Trophoblast cell (in vitro differentiated cells and primary cell): ENCODE measurements around the gene RPA3.
A peak's percentile ranks its signal among the peaks of the same experiment; 100 is the strongest.

Source experiments
- DNase-seq, 2 donors: peaks; one replicate each; pipeline ENCODE4 v3.0.0-alpha.2; 2016
- H2AFZ ChIP-seq: 2 replicates; pipeline ENCODE4 v1.6.1; 2013; ENCODE audit warnings: low read length, moderate library complexity, mild to moderate bottlenecking; ENCODE audit not compliant: insufficient read depth, poor library complexity
- H2AK5ac ChIP-seq: 2 replicates; pipeline ENCODE4 v1.6.1; 2013; ENCODE audit warnings: mild to moderate bottlenecking, low read length
- H2BK120ac ChIP-seq: 2 replicates; pipeline ENCODE4 v1.6.1; 2013; ENCODE audit warnings: low read length, mild to moderate bottlenecking, moderate library complexity; ENCODE audit not compliant: insufficient read depth, poor library complexity
- H2BK12ac ChIP-seq: 2 replicates; pipeline ENCODE4 v1.6.1; 2013; ENCODE audit warnings: mild to moderate bottlenecking, low read length, moderate library complexity
- H2BK5ac ChIP-seq: 2 replicates; pipeline ENCODE4 v1.6.1; 2013; ENCODE audit warnings: low read length, low read depth, moderate library complexity, mild to moderate bottlenecking; ENCODE audit not compliant: poor library complexity
- H3K14ac ChIP-seq: 2 replicates; pipeline ENCODE4 v1.6.1; 2013; ENCODE audit warnings: mild to moderate bottlenecking, low read length
- H3K18ac ChIP-seq: 2 replicates; pipeline ENCODE4 v1.6.1; 2013; ENCODE audit warnings: mild to moderate bottlenecking, low read length
- H3K23ac ChIP-seq: 2 replicates; pipeline ENCODE4 v1.6.1; 2013; ENCODE audit warnings: low read length
- H3K27ac ChIP-seq: 2 replicates; pipeline ENCODE4 v1.5.1; 2013; ENCODE audit warnings: low read depth, mild to moderate bottlenecking, inconsistent platforms, low read length, moderate library complexity
- H3K27me3 ChIP-seq: 2 replicates; pipeline ENCODE4 v1.6.1; 2013; ENCODE audit warnings: inconsistent platforms, mild to moderate bottlenecking, low read length, moderate library complexity; ENCODE audit not compliant: insufficient read depth
- H3K36me3 ChIP-seq, 2 experiments: 1 replicate in 1 of 2; 2 replicates in 1 of 2; pipeline ENCODE4 v1.6.1; 2013; ENCODE audit warnings: low read length in 2 of 2, mild to moderate bottlenecking in 2 of 2, moderate library complexity in 1 of 2; ENCODE audit not compliant: insufficient read depth in 2 of 2, control insufficient read depth in 1 of 2
- H3K4ac ChIP-seq: 2 replicates; pipeline ENCODE4 v1.6.1; 2013; ENCODE audit warnings: low read depth, mild to moderate bottlenecking, low read length, moderate library complexity
- H3K4me1 ChIP-seq, 2 experiments: 1 replicate in 1 of 2; 2 replicates in 1 of 2; pipeline ENCODE4 v1.6.1; 2013; ENCODE audit warnings: low read length in 2 of 2, mild to moderate bottlenecking in 2 of 2, moderate library complexity in 1 of 2; ENCODE audit not compliant: insufficient read depth in 2 of 2, control insufficient read depth in 1 of 2
- H3K4me2 ChIP-seq: 2 replicates; pipeline ENCODE4 v1.6.1; 2013; ENCODE audit warnings: inconsistent platforms, mild to moderate bottlenecking, low read length, moderate library complexity
- H3K4me3 ChIP-seq: 2 replicates; pipeline ENCODE4 v1.5.1; 2013; ENCODE audit warnings: mild to moderate bottlenecking, low read depth, low read length, inconsistent platforms
- H3K79me1 ChIP-seq: one replicate; pipeline ENCODE4 v1.6.1; 2013; ENCODE audit warnings: low read length
- H3K79me2 ChIP-seq: 2 replicates; pipeline ENCODE4 v1.6.1; 2013; ENCODE audit warnings: low read length, mild to moderate bottlenecking; ENCODE audit not compliant: control insufficient read depth, insufficient read depth, poor library complexity
- H3K9ac ChIP-seq: 2 replicates; pipeline ENCODE4 v1.6.1; 2013; ENCODE audit warnings: mild to moderate bottlenecking, low read length
- H3K9me3 ChIP-seq: 2 replicates; pipeline ENCODE4 v1.6.1; 2013; ENCODE audit warnings: low read depth, mild to moderate bottlenecking, control low read depth, inconsistent platforms, low read length; ENCODE audit not compliant: insufficient read depth
- H4K12ac ChIP-seq: 2 replicates; pipeline ENCODE4 v1.6.1; 2013; ENCODE audit warnings: low read depth, mild to moderate bottlenecking, low read length, moderate library complexity
- H4K8ac ChIP-seq: 2 replicates; pipeline ENCODE4 v1.6.1; 2013; ENCODE audit warnings: low read depth, mild to moderate bottlenecking, low read length, moderate library complexity
- H4K91ac ChIP-seq: one replicate; pipeline ENCODE4 v1.6.1; 2013; ENCODE audit warnings: low read depth, mild to moderate bottlenecking, low read length, moderate library complexity
- WGBS: extraction: QIAGEN DNeasy Blood & Tissue Kit; methylation state at CpG from one replicate; pipeline ENCODE4 v1.1.7; 2013; ENCODE audit warnings: missing lambda C conversion rate; ENCODE audit not compliant: insufficient read length, insufficient coverage; ENCODE audit errors: extremely low coverage; 5-methylcytosine and 5-hydroxymethylcytosine counted together

RPA3 gene

GRCh38 chr7:7653593-7654187, 64.7 kb downstream of the RPA3 start:
- no peaks in the 10 kb centered on the region for H3K4me1 ChIP-seq
- no peaks in the 10 kb centered on the region for H3K36me3 ChIP-seq
- WGBS, result no CpG with 5 or more reads among the region's 3 CpGs
- H3K79me2 ChIP-seq, result no peaks in the 10 kb centered on the region
- no peak overlapping the region for H3K14ac ChIP-seq
- peak overlapping the region; percentile 36 for H3K4ac ChIP-seq
- no peak overlapping the region for H3K9ac ChIP-seq
- no peak overlapping the region for H2BK120ac ChIP-seq
- no peak overlapping the region for H3K23ac ChIP-seq
- no peak overlapping the region for H3K4me2 ChIP-seq
- no peak overlapping the region for H4K8ac ChIP-seq
- H2BK12ac ChIP-seq, result no peak overlapping the region
- no peaks in the 10 kb centered on the region for H3K9me3 ChIP-seq
- H4K12ac ChIP-seq, result no peak overlapping the region
- H3K27ac ChIP-seq, result no peak overlapping the region
- no peak overlapping the region for H2AK5ac ChIP-seq
- no peak overlapping the region for H3K18ac ChIP-seq
- no peak overlapping the region for H2BK5ac ChIP-seq
- no peak overlapping the region for H4K91ac ChIP-seq
- peak; percentile 33 to 60 for DNase-seq
- no peaks in the 10 kb centered on the region for H3K79me1 ChIP-seq
- no peak overlapping the region for H2AFZ ChIP-seq
- H3K4me3 ChIP-seq, result no peak overlapping the region
- no peaks in the 10 kb centered on the region for H3K27me3 ChIP-seq

- no peaks in the 10 kb centered on the region for H3K79me2 ChIP-seq
- H3K9ac ChIP-seq, result no peak overlapping the region
- H2AK5ac ChIP-seq, result no peak overlapping the region
- no peak overlapping the region for H3K18ac ChIP-seq
- no peaks in the 10 kb centered on the region for H3K4me1 ChIP-seq
- H3K27ac ChIP-seq, result no peak overlapping the region
- no peaks in the 10 kb centered on the region for H3K27me3 ChIP-seq
- H3K9me3 ChIP-seq, result no peaks in the 10 kb centered on the region
- no peak overlapping the region for H2BK5ac ChIP-seq
- WGBS, result no CpG with 5 or more reads among the region's 1 CpG
- H2BK12ac ChIP-seq, result no peak overlapping the region
- no peak overlapping the region for H4K8ac ChIP-seq
- no peak overlapping the region for H4K12ac ChIP-seq
- H3K79me1 ChIP-seq, result no peaks in the 10 kb centered on the region
- H3K23ac ChIP-seq, result no peak overlapping the region
- H3K4ac ChIP-seq, result no peak overlapping the region
- no peak overlapping the region for H3K4me2 ChIP-seq
- DNase-seq, result no peak
- no peak overlapping the region for H2AFZ ChIP-seq
- no peak overlapping the region for H3K14ac ChIP-seq
- no peak overlapping the region for H2BK120ac ChIP-seq
- H3K36me3 ChIP-seq, result no peaks in the 10 kb centered on the region
- no peak overlapping the region for H3K4me3 ChIP-seq
- no peak overlapping the region for H4K91ac ChIP-seq
Observed at GRCh38 chr7:7652798-7653540, 65.4 kb downstream of the RPA3 start.

- Histone ChIP-seq H3K9me3 (no peaks in the 10 kb centered on the region), H3K79me2 (no peaks in the 10 kb centered on the region), H3K14ac (no peak overlapping the region), H4K12ac (no peak overlapping the region), H3K23ac (no peak overlapping the region), H4K91ac (no peak overlapping the region), H3K4me3 (no peak overlapping the region), H3K4me2 (no peak overlapping the region), H2AK5ac (no peak overlapping the region), H3K27ac (no peak overlapping the region), H3K4me1 (no peaks in the 10 kb centered on the region), H3K9ac (no peak overlapping the region), H2BK12ac (no peak overlapping the region), H3K36me3 (no peaks in the 10 kb centered on the region), H3K27me3 (no peaks in the 10 kb centered on the region), H2AFZ (no peak overlapping the region), H3K79me1 (no peaks in the 10 kb centered on the region), H4K8ac (no peak overlapping the region), H3K4ac (no peak overlapping the region), H2BK120ac (no peak overlapping the region), H2BK5ac (no peak overlapping the region), H3K18ac (no peak overlapping the region)
- no CpG with 5 or more reads among the region's 3 CpGs for WGBS
- DNase-seq, result no peak
Observed at GRCh38 chr7:7651479-7651878, 66.9 kb downstream of the RPA3 start.

- Histone ChIP-seq H3K14ac (no peak overlapping the region), H2BK5ac (no peak overlapping the region), H3K9me3 (no peaks in the 10 kb centered on the region), H3K23ac (no peak overlapping the region), H2AFZ (no peak overlapping the region), H3K18ac (no peak overlapping the region), H3K27ac (no peak overlapping the region), H2BK12ac (no peak overlapping the region), H3K27me3 (no peaks in the 10 kb centered on the region), H2AK5ac (no peak overlapping the region), H2BK120ac (no peak overlapping the region), H3K4me3 (no peak overlapping the region), H3K79me2 (no peaks in the 10 kb centered on the region), H4K12ac (no peak overlapping the region), H3K4me2 (no peak overlapping the region), H3K36me3 (no peaks in the 10 kb centered on the region), H3K79me1 (no peaks in the 10 kb centered on the region), H3K4me1 (no peaks in the 10 kb centered on the region), H3K4ac (no peak overlapping the region), H4K8ac (no peak overlapping the region), H3K9ac (no peak overlapping the region), H4K91ac (no peak overlapping the region)
- WGBS, result no CpG with 5 or more reads among the region's 2 CpGs
- no peak for DNase-seq
Observed at GRCh38 chr7:7650682-7651206, 67.7 kb downstream of the RPA3 start.
